GM19455 (cell line): ENCODE measurements around the gene KSR1.
"Not testable (repeated sequence)": the region's sequence is repeated elsewhere in the genome, so short reads cannot be mapped to it uniquely, and the experiment has no call there.

ENCODE experiments used
- ATAC-seq: cut with Tn5 transposase; IDR thresholded peaks from one replicate; pipeline ENCODE4 v1.9.1; 2021; ENCODE audit not compliant: unreplicated experiment

KSR1 gene

GRCh38 chr17:27493088-27493487 is 36.8 kb downstream of the KSR1 start:
- ATAC-seq: no peak

- no peak for ATAC-seq
These were observed 38.2 kb downstream of the KSR1 start for GRCh38 chr17:27494192-27495091.

GRCh38 chr17:27495460-27495859 is 39.2 kb downstream of the KSR1 start:
- ATAC-seq: no peak

- ATAC-seq: no peak
These were observed 39.8 kb downstream of the KSR1 start for GRCh38 chr17:27496005-27496404.

- no peak for ATAC-seq
These were observed 40.2 kb downstream of the KSR1 start for GRCh38 chr17:27496437-27496943.

GRCh38 chr17:27496971-27497370 is 40.7 kb downstream of the KSR1 start:
- no peak for ATAC-seq

- no peak for ATAC-seq
These were observed 41.4 kb downstream of the KSR1 start for GRCh38 chr17:27497696-27498095.

- no peak for ATAC-seq
These were observed 42.5 kb downstream of the KSR1 start for GRCh38 chr17:27498615-27499309.

- ATAC-seq: no peak
These were observed 43.4 kb downstream of the KSR1 start for GRCh38 chr17:27499451-27500265.

GRCh38 chr17:27501338-27501737 is 45.1 kb downstream of the KSR1 start:
- ATAC-seq: not testable (repeated sequence)

GRCh38 chr17:27502526-27503324 is 46.5 kb downstream of the KSR1 start:
- no peak for ATAC-seq

- ATAC-seq: no peak
These were observed 47.4 kb downstream of the KSR1 start for GRCh38 chr17:27503611-27504010.

- no peak for ATAC-seq
These were observed 48.1 kb downstream of the KSR1 start for GRCh38 chr17:27504188-27504995.

GRCh38 chr17:27506348-27507218 is 50.3 kb downstream of the KSR1 start:
- no peak for ATAC-seq

- ATAC-seq: no peak
These were observed 55.1 kb downstream of the KSR1 start for GRCh38 chr17:27511168-27511883.

- no peak for ATAC-seq
These were observed 55.8 kb downstream of the KSR1 start for GRCh38 chr17:27512031-27512430.

GRCh38 chr17:27512511-27513346 is 56.5 kb downstream of the KSR1 start:
- no peak for ATAC-seq
